Caco-2 (cell line): ENCODE measurements around the gene IL27RA. TPM values are rescaled to one million over a fixed set of nuclear protein-coding genes. Genes with fewer than 3 reads are reported as not detected.

ENCODE experiments used
- BruUV-seq: library from RNA; stranded (reverse); fragments of 400-500 nt; replicated peaks from 2 replicates; lab custom pipeline; 2021; lab: Mats Ljungman, UMichigan
- CTCF ChIA-PET: fragments of 300-600 bp; sonication (Branson Sonifier 250); formaldehyde crosslinking; loops from one replicate; lab custom pipeline; 2022; ENCODE audit warnings: antibody characterized with exemption; lab: Charles Lee
- POLR2A ChIA-PET: fragments of 300-600 bp; sonication (Branson Sonifier 250); formaldehyde crosslinking; loops from one replicate; lab custom pipeline; 2022; ENCODE audit warnings: antibody characterized with exemption; lab: Charles Lee
- DNase-seq, 2 experiments: peaks; one replicate each; pipeline versions ENCODE4 v3.0.0 to v3.0.0-alpha.2; 2020 to 2022
- H3K27me3 ChIP-seq: replicated peaks from 2 replicates; pipeline ENCODE4 v1.6.0; 2011; ENCODE audit warnings: low read length; ENCODE audit not compliant: control insufficient read depth, insufficient read depth
- H3K36me3 ChIP-seq: 2 replicates; pipeline ENCODE4 v1.5.1; 2011; ENCODE audit warnings: low read length; ENCODE audit not compliant: control insufficient read depth, insufficient read depth
- H3K4me1 ChIP-seq: fragments of 250-450 bp; sonication (Bioruptor Pico); 2 replicates; pipeline ENCODE4 v1.5.1; 2020; ENCODE audit warnings: mild to moderate bottlenecking
- H3K4me3 ChIP-seq: 2 replicates; pipeline ENCODE4 v1.5.1; 2011; ENCODE audit warnings: low read depth, mild to moderate bottlenecking, control low read depth, low read length
- H3K9me3 ChIP-seq: fragments of 250-450 bp; sonication (Bioruptor Pico); 2 replicates; pipeline ENCODE4 v1.5.1; 2020; ENCODE audit warnings: mild to moderate bottlenecking, moderate library complexity
- H3K27ac Mint-ChIP-seq: one replicate; pipeline ENCODE4 v1.8.0; 2022; ENCODE audit warnings: mixed read lengths; ENCODE audit not compliant: unreplicated experiment
- H3K27me3 Mint-ChIP-seq: one replicate; pipeline ENCODE4 v1.8.0; 2022; ENCODE audit warnings: mixed read lengths; ENCODE audit not compliant: insufficient read depth, unreplicated experiment
- H3K36me3 Mint-ChIP-seq: one replicate; pipeline ENCODE4 v1.8.0; 2022; ENCODE audit warnings: mild to moderate bottlenecking, mixed read lengths; ENCODE audit not compliant: insufficient read depth, unreplicated experiment
- H3K4me1 Mint-ChIP-seq: one replicate; pipeline ENCODE4 v1.8.0; 2022; ENCODE audit warnings: low read depth, mixed read lengths; ENCODE audit not compliant: unreplicated experiment
- H3K4me3 Mint-ChIP-seq: one replicate; pipeline ENCODE4 v1.8.0; 2022; ENCODE audit warnings: mild to moderate bottlenecking, moderate library complexity, mixed read lengths; ENCODE audit not compliant: unreplicated experiment
- H3K9me3 Mint-ChIP-seq: one replicate; pipeline ENCODE4 v1.8.0; 2022; ENCODE audit warnings: mixed read lengths; ENCODE audit not compliant: unreplicated experiment
- CTCF ChIP-seq, 2 experiments: fragments of 200-600 bp in 1 of 2; IDR thresholded peaks; 1 replicate in 1 of 2; 2 replicates in 1 of 2; pipeline versions ENCODE4 v1.5.1 to v1.8.0; 2011 to 2022; ENCODE audit warnings: antibody characterized with exemption in 1 of 2, control low read depth in 1 of 2, inconsistent platforms in 1 of 2, low read depth in 1 of 2, low read length in 1 of 2, mild to moderate bottlenecking in 1 of 2, moderate library complexity in 1 of 2; ENCODE audit not compliant: insufficient read depth in 1 of 2, severe bottlenecking in 1 of 2, unreplicated experiment in 1 of 2
- intact Hi-C: fragments of 100-400 bp; cut with micrococcal nuclease; formaldehyde crosslinking; loops from one replicate; pipeline ENCODE4 v1.10.0; 2022; ENCODE audit not compliant: unreplicated experiment
- total RNA-seq: library from RNA; stranded (reverse); gene quantifications from 2 replicates; pipeline ENCODE4 v1.2.3, GENCODE V29; 2022

The IL27RA gene
- total RNA-seq, 1 experiment from 2014 or later, result 4.7 TPM

- Mint-ChIP-seq H3K9me3 (no peaks in the 10 kb centered on the region), H3K4me3 (peak overlapping the region; percentile 93), H3K4me1 (no peaks in the 10 kb centered on the region), H3K36me3 (peaks cover 10% of the 10 kb centered on the region), H3K27ac (no peak overlapping the region), H3K27me3 (no peaks in the 10 kb centered on the region)
- ChIA-PET POLR2A (no interaction called here), CTCF (interaction anchor here (0.7 to 1.1 kb wide), 2 partner anchors 9 to 54 kb away, joined by 3 read pairs; partner anchors contain the start of gene ASF1B)
- Histone ChIP-seq H3K4me1 (peaks cover 10% of the 10 kb centered on the region; the same call in 1 of the 2 replicates), H3K36me3 (no peaks in the 10 kb centered on the region), H3K9me3 (no peaks in the 10 kb centered on the region), H3K4me3 (no peak overlapping the region), H3K27me3 (no peaks in the 10 kb centered on the region)
- intact Hi-C loops, result loop anchor here (5.0 kb wide), 1 partner anchor 35 kb away; the partner anchor contains the start of gene PRKACA
- no peak for DNase-seq
- BruUV-seq, result no TSS peak
- no peak for TF ChIP-seq CTCF (IDR thresholded peaks at IDR 0.05; ENCODE audit: insufficient read depth in 1 of 2, low read depth in 1 of 2, low read length in 1 of 2, severe bottlenecking in 1 of 2, unreplicated experiment in 1 of 2)
These were observed 51.1 kb downstream of the IL27RA start for GRCh38 chr19:14082675-14082960.

- BruUV-seq, result no TSS peak
- peaks cover 6% of the 10 kb centered on the region for H3K4me1 Mint-ChIP-seq
- intact Hi-C loops, result no loop called here
- peaks cover 7% of the 10 kb centered on the region; the same call in 1 of the 2 replicates for H3K4me1 ChIP-seq
- CTCF ChIA-PET, result no interaction called here
- no peak for DNase-seq
- no peaks in the 10 kb centered on the region for H3K9me3 ChIP-seq
- H3K9me3 Mint-ChIP-seq, result no peaks in the 10 kb centered on the region
- no peak for TF ChIP-seq CTCF (IDR thresholded peaks at IDR 0.05; ENCODE audit: insufficient read depth in 1 of 2, low read depth in 1 of 2, low read length in 1 of 2, severe bottlenecking in 1 of 2, unreplicated experiment in 1 of 2)
- H3K27me3 Mint-ChIP-seq, result no peaks in the 10 kb centered on the region
- H3K36me3 ChIP-seq, result no peaks in the 10 kb centered on the region
- POLR2A ChIA-PET, result no interaction called here
- H3K36me3 Mint-ChIP-seq, result peaks cover 28% of the 10 kb centered on the region
- H3K27me3 ChIP-seq, result no peaks in the 10 kb centered on the region
- H3K4me3 Mint-ChIP-seq, result no peak within 1 kb of the TSS
- H3K27ac Mint-ChIP-seq, result no peak within 1 kb of the TSS
- no peak within 1 kb of the TSS for H3K4me3 ChIP-seq
These were observed 53.9 kb downstream of the IL27RA start, which contains the start of gene C19orf67 for GRCh38 chr19:14085309-14085995. TSS of gene C19orf67 (minus strand) at chr19:14085783. CDS start at chr19:14085627, 156 bp downstream.

- Histone ChIP-seq H3K9me3 (no peaks in the 10 kb centered on the region), H3K4me3 (no peak overlapping the region), H3K27me3 (no peaks in the 10 kb centered on the region), H3K36me3 (no peaks in the 10 kb centered on the region), H3K4me1 (peaks cover 6% of the 10 kb centered on the region; the same call in 1 of the 2 replicates)
- CTCF ChIA-PET, result no interaction called here
- POLR2A ChIA-PET, result no interaction called here
- H3K27ac Mint-ChIP-seq, result no peak overlapping the region
- H3K4me3 Mint-ChIP-seq, result no peak overlapping the region
- peaks cover 26% of the 10 kb centered on the region for H3K36me3 Mint-ChIP-seq
- no TSS peak for BruUV-seq
- no peak for DNase-seq
- peaks cover 6% of the 10 kb centered on the region for H3K4me1 Mint-ChIP-seq
- H3K27me3 Mint-ChIP-seq, result no peaks in the 10 kb centered on the region
- TF ChIP-seq CTCF (IDR thresholded peaks at IDR 0.05; ENCODE audit: insufficient read depth in 1 of 2, low read depth in 1 of 2, low read length in 1 of 2, severe bottlenecking in 1 of 2, unreplicated experiment in 1 of 2), result no peak
- intact Hi-C loops, result no loop called here
- H3K9me3 Mint-ChIP-seq, result no peaks in the 10 kb centered on the region
These were observed 54.5 kb downstream of the IL27RA start for GRCh38 chr19:14086098-14086497.
